ENCODE measurements around the gene HIRIP3. TPM values are rescaled to one million over a fixed set of nuclear protein-coding genes. Genes with fewer than 3 reads are reported as not detected.

The HIRIP3 gene
- total and polyA plus RNA-seq, 2 of the 13 experiments (the other 11 are each of a cell fraction or from before 2014, with no cell fraction given): 12.6 to 17.2 TPM

DNA sequence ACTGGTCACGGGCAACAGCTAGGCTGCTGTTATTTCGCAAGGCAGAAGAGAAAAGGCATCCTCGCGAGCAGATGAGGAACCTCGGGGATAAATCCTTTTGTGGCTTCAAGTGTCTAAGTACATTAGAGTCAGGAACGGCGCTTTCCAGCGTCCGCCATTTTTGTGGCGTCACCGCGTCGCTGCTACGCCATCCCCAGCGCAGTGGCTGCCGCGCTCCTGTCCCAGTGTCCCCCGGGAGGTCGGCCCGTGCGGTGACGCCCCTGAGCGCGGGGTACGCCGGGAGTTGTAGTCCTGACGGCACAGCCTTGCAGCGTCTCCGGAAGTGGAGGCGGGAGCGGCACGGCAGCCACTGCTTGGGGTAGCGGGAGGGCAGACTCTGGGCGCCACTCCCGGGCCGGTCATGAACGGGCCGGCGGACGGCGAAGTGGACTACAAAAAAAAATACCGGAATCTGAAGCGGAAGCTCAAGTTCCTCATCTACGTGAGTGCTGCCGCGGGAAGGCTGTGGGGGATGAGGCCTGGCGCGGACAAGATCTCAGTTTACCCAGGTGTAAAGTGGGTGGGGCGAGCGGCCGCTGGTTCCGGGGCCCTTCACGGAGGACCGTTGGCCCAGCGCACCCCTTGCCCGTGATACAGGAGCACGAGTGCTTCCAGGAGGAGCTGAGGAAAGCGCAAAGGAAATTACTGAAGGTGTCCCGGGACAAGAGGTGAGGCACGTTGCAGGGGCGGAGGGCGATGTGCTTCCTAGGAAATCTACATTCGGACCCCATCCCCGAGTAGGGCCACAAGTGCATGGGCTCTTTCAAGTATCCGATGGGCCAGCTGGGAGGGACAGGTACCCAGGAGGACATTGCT is 721 bp upstream of the HIRIP3 start, which contains the start of gene INO80E (continued):
- TF ChIP-seq, protein P1, sequence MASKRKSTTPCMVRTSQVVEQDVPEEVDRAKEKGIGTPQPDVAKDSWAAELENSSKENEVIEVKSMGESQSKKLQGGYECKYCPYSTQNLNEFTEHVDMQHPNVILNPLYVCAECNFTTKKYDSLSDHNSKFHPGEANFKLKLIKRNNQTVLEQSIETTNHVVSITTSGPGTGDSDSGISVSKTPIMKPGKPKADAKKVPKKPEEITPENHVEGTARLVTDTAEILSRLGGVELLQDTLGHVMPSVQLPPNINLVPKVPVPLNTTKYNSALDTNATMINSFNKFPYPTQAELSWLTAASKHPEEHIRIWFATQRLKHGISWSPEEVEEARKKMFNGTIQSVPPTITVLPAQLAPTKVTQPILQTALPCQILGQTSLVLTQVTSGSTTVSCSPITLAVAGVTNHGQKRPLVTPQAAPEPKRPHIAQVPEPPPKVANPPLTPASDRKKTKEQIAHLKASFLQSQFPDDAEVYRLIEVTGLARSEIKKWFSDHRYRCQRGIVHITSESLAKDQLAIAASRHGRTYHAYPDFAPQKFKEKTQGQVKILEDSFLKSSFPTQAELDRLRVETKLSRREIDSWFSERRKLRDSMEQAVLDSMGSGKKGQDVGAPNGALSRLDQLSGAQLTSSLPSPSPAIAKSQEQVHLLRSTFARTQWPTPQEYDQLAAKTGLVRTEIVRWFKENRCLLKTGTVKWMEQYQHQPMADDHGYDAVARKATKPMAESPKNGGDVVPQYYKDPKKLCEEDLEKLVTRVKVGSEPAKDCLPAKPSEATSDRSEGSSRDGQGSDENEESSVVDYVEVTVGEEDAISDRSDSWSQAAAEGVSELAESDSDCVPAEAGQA (IDR thresholded peaks at IDR 0.05; ENCODE audit: low read depth): peak; percentile 100
- TF ChIP-seq, protein P1 (CRISPR knock-in tag; IDR thresholded peaks at IDR 0.05; ENCODE audit: borderline replicate concordance): no peak; the same call in 1 of the 2 replicates
- TF ChIP-seq, protein P2, sequence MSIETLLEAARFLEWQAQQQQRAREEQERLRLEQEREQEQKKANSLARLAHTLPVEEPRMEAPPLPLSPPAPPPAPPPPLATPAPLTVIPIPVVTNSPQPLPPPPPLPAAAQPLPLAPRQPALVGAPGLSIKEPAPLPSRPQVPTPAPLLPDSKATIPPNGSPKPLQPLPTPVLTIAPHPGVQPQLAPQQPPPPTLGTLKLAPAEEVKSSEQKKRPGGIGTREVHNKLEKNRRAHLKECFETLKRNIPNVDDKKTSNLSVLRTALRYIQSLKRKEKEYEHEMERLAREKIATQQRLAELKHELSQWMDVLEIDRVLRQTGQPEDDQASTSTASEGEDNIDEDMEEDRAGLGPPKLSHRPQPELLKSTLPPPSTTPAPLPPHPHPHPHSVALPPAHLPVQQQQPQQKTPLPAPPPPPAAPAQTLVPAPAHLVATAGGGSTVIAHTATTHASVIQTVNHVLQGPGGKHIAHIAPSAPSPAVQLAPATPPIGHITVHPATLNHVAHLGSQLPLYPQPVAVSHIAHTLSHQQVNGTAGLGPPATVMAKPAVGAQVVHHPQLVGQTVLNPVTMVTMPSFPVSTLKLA (IDR thresholded peaks at IDR 0.05): peak; percentile 33; the same call in 1 of the 2 replicates
- TF ChIP-seq BRD4 (CRISPR knock-in tag; IDR thresholded peaks at IDR 0.05) (peak; percentile 50), ZNF501 (CRISPR knock-in tag; IDR thresholded peaks at IDR 0.05) (peak; percentile 100), SIX4 (CRISPR knock-in tag; IDR thresholded peaks at IDR 0.05) (peak; percentile 75; the same call in 1 of the 2 replicates), MED13 (CRISPR knock-in tag; IDR thresholded peaks at IDR 0.05) (peak; percentile 38), ZNF768 (CRISPR knock-in tag; IDR thresholded peaks at IDR 0.05) (no peak), HNRNPK (IDR thresholded peaks at IDR 0.05; ENCODE audit: low read depth, low read length, poor library complexity, severe bottlenecking) (no peak), PHF5A (CRISPR knock-in tag; IDR thresholded peaks at IDR 0.05; ENCODE audit: low read depth, unreplicated experiment) (peak; percentile 80)
- TF ChIP-seq, protein P3, sequence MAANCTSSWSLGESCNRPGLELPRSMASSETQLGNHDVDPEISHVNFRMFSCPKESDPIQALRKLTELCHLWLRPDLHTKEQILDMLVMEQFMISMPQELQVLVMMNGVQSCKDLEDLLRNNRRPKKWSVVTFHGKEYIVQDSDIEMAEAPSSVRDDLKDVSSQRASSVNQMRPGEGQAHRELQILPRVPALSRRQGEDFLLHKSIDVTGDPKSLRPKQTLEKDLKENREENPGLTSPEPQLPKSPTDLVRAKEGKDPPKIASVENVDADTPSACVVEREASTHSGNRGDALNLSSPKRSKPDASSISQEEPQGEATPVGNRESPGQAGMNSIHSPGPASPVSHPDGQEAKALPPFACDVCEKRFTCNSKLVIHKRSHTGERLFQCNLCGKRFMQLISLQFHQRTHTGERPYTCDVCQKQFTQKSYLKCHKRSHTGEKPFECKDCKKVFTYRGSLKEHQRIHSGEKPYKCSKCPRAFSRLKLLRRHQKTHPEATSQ (CRISPR knock-in tag; IDR thresholded peaks at IDR 0.05; ENCODE audit: borderline replicate concordance): no peak
- TF ChIP-seq, protein P4, sequence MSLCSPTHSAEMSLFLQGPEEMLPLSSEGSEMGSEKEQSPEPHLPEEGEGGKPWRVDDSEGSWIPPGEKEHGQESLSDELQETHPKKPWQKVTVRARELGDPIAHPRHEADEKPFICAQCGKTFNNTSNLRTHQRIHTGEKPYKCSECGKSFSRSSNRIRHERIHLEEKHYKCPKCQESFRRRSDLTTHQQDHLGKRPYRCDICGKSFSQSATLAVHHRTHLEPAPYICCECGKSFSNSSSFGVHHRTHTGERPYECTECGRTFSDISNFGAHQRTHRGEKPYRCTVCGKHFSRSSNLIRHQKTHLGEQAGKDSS (CRISPR knock-in tag; IDR thresholded peaks at IDR 0.05; ENCODE audit: borderline replicate concordance, low read depth): peak; percentile 63; the same call in 1 of the 2 replicates
- TF ChIP-seq, protein P5, sequence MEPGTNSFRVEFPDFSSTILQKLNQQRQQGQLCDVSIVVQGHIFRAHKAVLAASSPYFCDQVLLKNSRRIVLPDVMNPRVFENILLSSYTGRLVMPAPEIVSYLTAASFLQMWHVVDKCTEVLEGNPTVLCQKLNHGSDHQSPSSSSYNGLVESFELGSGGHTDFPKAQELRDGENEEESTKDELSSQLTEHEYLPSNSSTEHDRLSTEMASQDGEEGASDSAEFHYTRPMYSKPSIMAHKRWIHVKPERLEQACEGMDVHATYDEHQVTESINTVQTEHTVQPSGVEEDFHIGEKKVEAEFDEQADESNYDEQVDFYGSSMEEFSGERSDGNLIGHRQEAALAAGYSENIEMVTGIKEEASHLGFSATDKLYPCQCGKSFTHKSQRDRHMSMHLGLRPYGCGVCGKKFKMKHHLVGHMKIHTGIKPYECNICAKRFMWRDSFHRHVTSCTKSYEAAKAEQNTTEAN (CRISPR knock-in tag; conservative IDR thresholded peaks at IDR 0.05): peak; percentile 23; the same call in 1 of the 2 replicates

Data from HepG2 (cell line).